ENCODE data around the gene DNAH12.
"Not testable (repeated sequence)": the region's sequence is repeated elsewhere in the genome, so short reads cannot be mapped to it uniquely, and the experiment has no call there.

DNAH12 gene

GRCh38 chr3:57518276-57518915 is 25.7 kb downstream of the DNAH12 start:
- Histone ChIP-seq H3K9me3 (replicated peaks; ENCODE audit: low read length) (no peaks in the 10 kb centered on the region), H3K4me2 (ENCODE audit: low read length) (peak overlapping the region; percentile 13), H3K9ac (ENCODE audit: low read depth, low read length) (no peak overlapping the region), H3K27me3 (ENCODE audit: control insufficient read depth, insufficient read depth, low read length) (no peaks in the 10 kb centered on the region), H3K4me1 (ENCODE audit: control insufficient read depth, insufficient read depth, low read length) (peaks cover 12% of the 10 kb centered on the region), H3K4me3 (ENCODE audit: low read length) (no peak overlapping the region), H3K36me3 (ENCODE audit: insufficient read depth, low read length) (no peaks in the 10 kb centered on the region)

- no peaks in the 10 kb centered on the region for H3K9me3 ChIP-seq (replicated peaks; ENCODE audit: low read length)
- peak overlapping the region; percentile 41 for H3K4me3 ChIP-seq (ENCODE audit: low read length)
- H3K27me3 ChIP-seq (ENCODE audit: control insufficient read depth, insufficient read depth, low read length), result no peaks in the 10 kb centered on the region
- no peaks in the 10 kb centered on the region for H3K4me1 ChIP-seq (ENCODE audit: control insufficient read depth, insufficient read depth, low read length)
- H3K4me2 ChIP-seq (ENCODE audit: low read length), result peak overlapping the region; percentile 34
- H3K36me3 ChIP-seq (ENCODE audit: insufficient read depth, low read length), result no peaks in the 10 kb centered on the region
- no peak overlapping the region for H3K9ac ChIP-seq (ENCODE audit: low read depth, low read length)
Measured at GRCh38 chr3:57512166-57512565, 32.0 kb downstream of the DNAH12 start.

- no peaks in the 10 kb centered on the region for H3K27me3 ChIP-seq (ENCODE audit: control insufficient read depth, insufficient read depth, low read length)
- no peaks in the 10 kb centered on the region for H3K9me3 ChIP-seq (replicated peaks; ENCODE audit: low read length)
- no peak overlapping the region for H3K9ac ChIP-seq (ENCODE audit: low read depth, low read length)
- no peak overlapping the region for H3K4me2 ChIP-seq (ENCODE audit: low read length)
- no peak overlapping the region for H3K4me3 ChIP-seq (ENCODE audit: low read length)
- no peaks in the 10 kb centered on the region for H3K36me3 ChIP-seq (ENCODE audit: insufficient read depth, low read length)
- no peaks in the 10 kb centered on the region for H3K4me1 ChIP-seq (ENCODE audit: control insufficient read depth, insufficient read depth, low read length)
Measured at GRCh38 chr3:57505901-57506300, 38.2 kb downstream of the DNAH12 start.

- Histone ChIP-seq H3K27me3 (ENCODE audit: control insufficient read depth, insufficient read depth, low read length) (no peaks in the 10 kb centered on the region), H3K9me3 (replicated peaks; ENCODE audit: low read length) (no peaks in the 10 kb centered on the region), H3K36me3 (ENCODE audit: insufficient read depth, low read length) (no peaks in the 10 kb centered on the region), H3K4me2 (ENCODE audit: low read length) (no peak overlapping the region), H3K9ac (ENCODE audit: low read depth, low read length) (no peak overlapping the region), H3K4me3 (ENCODE audit: low read length) (no peak overlapping the region), H3K4me1 (ENCODE audit: control insufficient read depth, insufficient read depth, low read length) (no peaks in the 10 kb centered on the region)
Measured at GRCh38 chr3:57500506-57500905, 43.6 kb downstream of the DNAH12 start.

GRCh38 chr3:57497904-57498303 is 46.2 kb downstream of the DNAH12 start:
- Histone ChIP-seq H3K27me3 (ENCODE audit: control insufficient read depth, insufficient read depth, low read length) (no peaks in the 10 kb centered on the region), H3K4me2 (ENCODE audit: low read length) (no peak overlapping the region), H3K36me3 (ENCODE audit: insufficient read depth, low read length) (no peaks in the 10 kb centered on the region), H3K9ac (ENCODE audit: low read depth, low read length) (no peak overlapping the region), H3K9me3 (replicated peaks; ENCODE audit: low read length) (no peaks in the 10 kb centered on the region), H3K4me1 (ENCODE audit: control insufficient read depth, insufficient read depth, low read length) (no peaks in the 10 kb centered on the region), H3K4me3 (ENCODE audit: low read length) (no peak overlapping the region)

- Histone ChIP-seq H3K27me3 (ENCODE audit: control insufficient read depth, insufficient read depth, low read length) (no peaks in the 10 kb centered on the region), H3K36me3 (ENCODE audit: insufficient read depth, low read length) (no peaks in the 10 kb centered on the region), H3K9ac (ENCODE audit: low read depth, low read length) (no peak overlapping the region), H3K4me3 (ENCODE audit: low read length) (no peak overlapping the region), H3K4me1 (ENCODE audit: control insufficient read depth, insufficient read depth, low read length) (no peaks in the 10 kb centered on the region), H3K9me3 (replicated peaks; ENCODE audit: low read length) (no peaks in the 10 kb centered on the region), H3K4me2 (ENCODE audit: low read length) (no peak overlapping the region)
Measured at GRCh38 chr3:57484563-57484962, 59.6 kb downstream of the DNAH12 start.

GRCh38 chr3:57477193-57477592 is 67.0 kb downstream of the DNAH12 start:
- not testable (repeated sequence) for H3K4me2 ChIP-seq (ENCODE audit: low read length); H3K9ac ChIP-seq (ENCODE audit: low read depth, low read length); H3K9me3 ChIP-seq (replicated peaks; ENCODE audit: low read length); H3K4me3 ChIP-seq (ENCODE audit: low read length); H3K36me3 ChIP-seq (ENCODE audit: insufficient read depth, low read length); H3K27me3 ChIP-seq (ENCODE audit: control insufficient read depth, insufficient read depth, low read length); H3K4me1 ChIP-seq (ENCODE audit: control insufficient read depth, insufficient read depth, low read length)

- Histone ChIP-seq H3K9me3 (replicated peaks; ENCODE audit: low read length) (no peaks in the 10 kb centered on the region), H3K4me1 (ENCODE audit: control insufficient read depth, insufficient read depth, low read length) (no peaks in the 10 kb centered on the region), H3K4me3 (ENCODE audit: low read length) (no peak overlapping the region), H3K27me3 (ENCODE audit: control insufficient read depth, insufficient read depth, low read length) (peaks cover 6% of the 10 kb centered on the region), H3K4me2 (ENCODE audit: low read length) (no peak overlapping the region), H3K9ac (ENCODE audit: low read depth, low read length) (no peak overlapping the region), H3K36me3 (ENCODE audit: insufficient read depth, low read length) (no peaks in the 10 kb centered on the region)
Measured at GRCh38 chr3:57464801-57465200, 79.3 kb downstream of the DNAH12 start.

- Histone ChIP-seq H3K4me1 (ENCODE audit: control insufficient read depth, insufficient read depth, low read length) (no peaks in the 10 kb centered on the region), H3K9ac (ENCODE audit: low read depth, low read length) (no peak overlapping the region), H3K4me3 (ENCODE audit: low read length) (no peak overlapping the region), H3K36me3 (ENCODE audit: insufficient read depth, low read length) (no peaks in the 10 kb centered on the region), H3K9me3 (replicated peaks; ENCODE audit: low read length) (no peaks in the 10 kb centered on the region), H3K27me3 (ENCODE audit: control insufficient read depth, insufficient read depth, low read length) (peaks cover 12% of the 10 kb centered on the region), H3K4me2 (ENCODE audit: low read length) (no peak overlapping the region)
Measured at GRCh38 chr3:57464011-57464410, 80.1 kb downstream of the DNAH12 start.

- Histone ChIP-seq H3K27me3 (ENCODE audit: control insufficient read depth, insufficient read depth, low read length) (peaks cover 5% of the 10 kb centered on the region), H3K4me2 (ENCODE audit: low read length) (no peak overlapping the region), H3K9me3 (replicated peaks; ENCODE audit: low read length) (no peaks in the 10 kb centered on the region), H3K4me3 (ENCODE audit: low read length) (no peak overlapping the region), H3K36me3 (ENCODE audit: insufficient read depth, low read length) (no peaks in the 10 kb centered on the region), H3K4me1 (ENCODE audit: control insufficient read depth, insufficient read depth, low read length) (no peaks in the 10 kb centered on the region), H3K9ac (ENCODE audit: low read depth, low read length) (no peak overlapping the region)
Measured at GRCh38 chr3:57451150-57451846, 92.8 kb downstream of the DNAH12 start.

GRCh38 chr3:57449276-57449847 is 94.8 kb downstream of the DNAH12 start:
- not testable (repeated sequence) for H3K9me3 ChIP-seq (replicated peaks; ENCODE audit: low read length); H3K36me3 ChIP-seq (ENCODE audit: insufficient read depth, low read length)

GRCh38 chr3:57448489-57448888 is 95.7 kb downstream of the DNAH12 start:
- H3K36me3 ChIP-seq (ENCODE audit: insufficient read depth, low read length); H3K9me3 ChIP-seq (replicated peaks; ENCODE audit: low read length); H3K4me3 ChIP-seq (ENCODE audit: low read length); H3K27me3 ChIP-seq (ENCODE audit: control insufficient read depth, insufficient read depth, low read length); H3K4me1 ChIP-seq (ENCODE audit: control insufficient read depth, insufficient read depth, low read length); H3K9ac ChIP-seq (ENCODE audit: low read depth, low read length); H3K4me2 ChIP-seq (ENCODE audit: low read length): not testable (repeated sequence)

More at GRCh38 chr3:57449276-57449847, 94.8 kb downstream of the DNAH12 start:
- H3K4me3 ChIP-seq (ENCODE audit: low read length); H3K27me3 ChIP-seq (ENCODE audit: control insufficient read depth, insufficient read depth, low read length); H3K4me1 ChIP-seq (ENCODE audit: control insufficient read depth, insufficient read depth, low read length); H3K4me2 ChIP-seq (ENCODE audit: low read length); H3K9ac ChIP-seq (ENCODE audit: low read depth, low read length): not testable (repeated sequence)

Measured in skeletal muscle satellite cell (primary cell).